Type B pancreatic cell (in vitro differentiated cells): ENCODE data around the gene PHLDA2. TPM values are rescaled to one million over a fixed set of nuclear protein-coding genes. Genes with fewer than 3 reads are reported as not detected.

Experiments
- DNase-seq: peaks from one replicate; pipeline ENCODE4 v3.0.0; 2021; ENCODE audit warnings: mixed read lengths; ENCODE audit not compliant: unreplicated experiment; ENCODE audit errors: extremely low spot score
- H3K27ac Mint-ChIP-seq: 2 replicates; pipeline ENCODE4 v1.8.0; 2021; ENCODE audit warnings: mild to moderate bottlenecking, mixed read lengths
- H3K27me3 Mint-ChIP-seq: 2 replicates; pipeline ENCODE4 v1.8.0; 2021; ENCODE audit warnings: mixed read lengths
- H3K36me3 Mint-ChIP-seq: 2 replicates; pipeline ENCODE4 v1.8.0; 2021; ENCODE audit warnings: mixed read lengths
- H3K4me1 Mint-ChIP-seq: one replicate; pipeline ENCODE4 v1.8.0; 2021; ENCODE audit warnings: mixed read lengths; ENCODE audit not compliant: unreplicated experiment
- H3K4me3 Mint-ChIP-seq: 2 replicates; pipeline ENCODE4 v1.8.0; 2021; ENCODE audit warnings: mild to moderate bottlenecking, mixed read lengths
- H3K9me3 Mint-ChIP-seq: 2 replicates; pipeline ENCODE4 v1.8.0; 2021; ENCODE audit warnings: mixed read lengths
- CTCF ChIP-seq: fragments of 200-600 bp; sonication (generic); conservative IDR thresholded peaks from 2 replicates; pipeline ENCODE4 v1.5.0; 2021; ENCODE audit warnings: antibody characterized with exemption, mild to moderate bottlenecking
- total RNA-seq: library from RNA; stranded (reverse); gene quantifications from 2 replicates; pipeline ENCODE4 v1.2.1, GENCODE V29; 2021; ENCODE audit warnings: low replicate concordance

PHLDA2 gene
- total RNA-seq, 1 donor from 2014 or later = 3.7 TPM

- no peaks in the 10 kb centered on the region for H3K9me3 Mint-ChIP-seq
- peak overlapping the region; percentile 84 for H3K4me3 Mint-ChIP-seq
- no peaks in the 10 kb centered on the region for H3K36me3 Mint-ChIP-seq
- H3K27me3 Mint-ChIP-seq = peaks cover 3% of the 10 kb centered on the region
- DNase-seq = no peak
- H3K27ac Mint-ChIP-seq = no peak overlapping the region
- peaks cover 7% of the 10 kb centered on the region for H3K4me1 Mint-ChIP-seq
- TF ChIP-seq CTCF = peak; percentile 100
Measured at GRCh38 chr11:2892215-2892966, 36.8 kb downstream of the PHLDA2 start.

- Mint-ChIP-seq H3K4me3 (no peak overlapping the region), H3K27ac (no peak overlapping the region), H3K4me1 (peaks cover 7% of the 10 kb centered on the region), H3K27me3 (peaks cover 3% of the 10 kb centered on the region), H3K36me3 (no peaks in the 10 kb centered on the region), H3K9me3 (no peaks in the 10 kb centered on the region)
- no peak for DNase-seq
- TF ChIP-seq CTCF = no peak
Measured at GRCh38 chr11:2891326-2892214, 37.6 kb downstream of the PHLDA2 start.

GRCh38 chr11:2890466-2891294 lies 38.5 kb downstream of the PHLDA2 start:
- peaks cover 3% of the 10 kb centered on the region for H3K27me3 Mint-ChIP-seq
- DNase-seq = no peak
- H3K4me3 Mint-ChIP-seq = no peak overlapping the region
- H3K4me1 Mint-ChIP-seq = peaks cover 7% of the 10 kb centered on the region
- no peaks in the 10 kb centered on the region for H3K36me3 Mint-ChIP-seq
- no peak overlapping the region for H3K27ac Mint-ChIP-seq
- no peaks in the 10 kb centered on the region for H3K9me3 Mint-ChIP-seq
- TF ChIP-seq CTCF = no peak

GRCh38 chr11:2889362-2890273 lies 39.6 kb downstream of the PHLDA2 start:
- DNase-seq = no peak
- Mint-ChIP-seq H3K36me3 (no peaks in the 10 kb centered on the region), H3K27me3 (peaks cover 3% of the 10 kb centered on the region), H3K4me3 (no peak overlapping the region), H3K4me1 (peaks cover 7% of the 10 kb centered on the region), H3K27ac (no peak overlapping the region), H3K9me3 (no peaks in the 10 kb centered on the region)
- no peak for TF ChIP-seq CTCF
